HCT116 (cell line): ENCODE measurements around the gene REPS2.

Experiments used
- CBX3 ChIP-seq: IDR thresholded peaks from 2 replicates; pipeline ENCODE4 v1.6.1; 2012; ENCODE audit warnings: low read depth
- CEBPB ChIP-seq: IDR thresholded peaks from 2 replicates; pipeline ENCODE4 v1.6.1; 2012; ENCODE audit warnings: low read depth
- POLR2AphosphoS5 ChIP-seq: IDR thresholded peaks from 2 replicates; pipeline ENCODE4 v1.6.1; 2011; ENCODE audit warnings: mild to moderate bottlenecking, low read depth, low read length, moderate library complexity
- SP1 ChIP-seq: IDR thresholded peaks from 2 replicates; pipeline ENCODE4 v1.6.1; 2012; ENCODE audit warnings: low read depth
- SRF ChIP-seq: IDR thresholded peaks from 2 replicates; pipeline ENCODE4 v1.6.1; 2012; ENCODE audit warnings: low read depth
- YY1 ChIP-seq: IDR thresholded peaks from 2 replicates; pipeline ENCODE4 v1.6.1; 2011; ENCODE audit warnings: low read length, low read depth, moderate library complexity, mild to moderate bottlenecking; ENCODE audit not compliant: insufficient replicate concordance; ENCODE audit errors: extremely low read depth
- ZFX ChIP-seq: fragments of 450-650 bp; IDR thresholded peaks from 2 replicates; pipeline ENCODE4 v1.6.1; 2017
- TF ChIP-seq, protein P1 (sequence below), 3 experiments: fragments of 200-600 bp in 1 of 3; sonication (generic) in 1 of 3; IDR thresholded peaks in 2 of 3; conservative IDR thresholded peaks in 1 of 3; 2 replicates each; pipeline ENCODE4 v1.5.1; 2012 to 2017; ENCODE audit warnings: low read depth in 2 of 3, low read length in 2 of 3, antibody characterized with exemption in 1 of 3, borderline replicate concordance in 1 of 3, control low read depth in 1 of 3, mild to moderate bottlenecking in 1 of 3, mixed read lengths in 1 of 3, mixed run types in 1 of 3, moderate library complexity in 1 of 3; ENCODE audit not compliant: insufficient read depth in 1 of 3
- TF ChIP-seq, protein P2 (sequence below): IDR thresholded peaks from 2 replicates; pipeline ENCODE4 v1.6.1; 2012; ENCODE audit warnings: low read depth

DNA sequence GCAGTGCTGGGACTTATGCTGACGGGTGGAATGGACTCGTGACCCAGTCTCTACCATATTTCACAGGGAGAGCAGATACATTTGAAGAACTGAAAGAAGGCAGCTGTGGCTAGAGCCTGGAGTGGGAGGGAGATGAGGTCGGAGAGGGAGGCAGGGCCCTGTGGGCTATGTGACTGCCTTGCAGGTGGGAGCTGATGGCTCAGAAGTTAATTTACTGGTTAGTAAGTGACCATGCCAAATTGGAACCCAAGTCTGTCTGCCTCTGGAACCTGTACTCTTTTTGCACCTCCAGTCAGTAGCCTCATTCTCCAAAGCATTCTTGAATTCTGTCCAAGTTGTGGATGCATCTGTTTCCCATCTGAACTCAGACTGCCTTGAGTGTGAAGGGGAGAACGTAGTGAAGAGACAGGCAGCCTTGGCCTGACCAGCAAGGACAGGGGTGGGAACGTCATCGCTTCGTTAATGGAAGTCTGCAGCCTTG lies 92.3 kb downstream of the REPS2 start:
- TF ChIP-seq, protein P1, sequence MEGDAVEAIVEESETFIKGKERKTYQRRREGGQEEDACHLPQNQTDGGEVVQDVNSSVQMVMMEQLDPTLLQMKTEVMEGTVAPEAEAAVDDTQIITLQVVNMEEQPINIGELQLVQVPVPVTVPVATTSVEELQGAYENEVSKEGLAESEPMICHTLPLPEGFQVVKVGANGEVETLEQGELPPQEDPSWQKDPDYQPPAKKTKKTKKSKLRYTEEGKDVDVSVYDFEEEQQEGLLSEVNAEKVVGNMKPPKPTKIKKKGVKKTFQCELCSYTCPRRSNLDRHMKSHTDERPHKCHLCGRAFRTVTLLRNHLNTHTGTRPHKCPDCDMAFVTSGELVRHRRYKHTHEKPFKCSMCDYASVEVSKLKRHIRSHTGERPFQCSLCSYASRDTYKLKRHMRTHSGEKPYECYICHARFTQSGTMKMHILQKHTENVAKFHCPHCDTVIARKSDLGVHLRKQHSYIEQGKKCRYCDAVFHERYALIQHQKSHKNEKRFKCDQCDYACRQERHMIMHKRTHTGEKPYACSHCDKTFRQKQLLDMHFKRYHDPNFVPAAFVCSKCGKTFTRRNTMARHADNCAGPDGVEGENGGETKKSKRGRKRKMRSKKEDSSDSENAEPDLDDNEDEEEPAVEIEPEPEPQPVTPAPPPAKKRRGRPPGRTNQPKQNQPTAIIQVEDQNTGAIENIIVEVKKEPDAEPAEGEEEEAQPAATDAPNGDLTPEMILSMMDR (IDR thresholded peaks at IDR 0.05 in 2 of 3, conservative IDR thresholded peaks at IDR 0.05 in 1 of 3; ENCODE audit: borderline replicate concordance in 1 of 3, insufficient read depth in 1 of 3, low read depth in 2 of 3, low read length in 2 of 3) = no peak
- TF ChIP-seq, protein P2, sequence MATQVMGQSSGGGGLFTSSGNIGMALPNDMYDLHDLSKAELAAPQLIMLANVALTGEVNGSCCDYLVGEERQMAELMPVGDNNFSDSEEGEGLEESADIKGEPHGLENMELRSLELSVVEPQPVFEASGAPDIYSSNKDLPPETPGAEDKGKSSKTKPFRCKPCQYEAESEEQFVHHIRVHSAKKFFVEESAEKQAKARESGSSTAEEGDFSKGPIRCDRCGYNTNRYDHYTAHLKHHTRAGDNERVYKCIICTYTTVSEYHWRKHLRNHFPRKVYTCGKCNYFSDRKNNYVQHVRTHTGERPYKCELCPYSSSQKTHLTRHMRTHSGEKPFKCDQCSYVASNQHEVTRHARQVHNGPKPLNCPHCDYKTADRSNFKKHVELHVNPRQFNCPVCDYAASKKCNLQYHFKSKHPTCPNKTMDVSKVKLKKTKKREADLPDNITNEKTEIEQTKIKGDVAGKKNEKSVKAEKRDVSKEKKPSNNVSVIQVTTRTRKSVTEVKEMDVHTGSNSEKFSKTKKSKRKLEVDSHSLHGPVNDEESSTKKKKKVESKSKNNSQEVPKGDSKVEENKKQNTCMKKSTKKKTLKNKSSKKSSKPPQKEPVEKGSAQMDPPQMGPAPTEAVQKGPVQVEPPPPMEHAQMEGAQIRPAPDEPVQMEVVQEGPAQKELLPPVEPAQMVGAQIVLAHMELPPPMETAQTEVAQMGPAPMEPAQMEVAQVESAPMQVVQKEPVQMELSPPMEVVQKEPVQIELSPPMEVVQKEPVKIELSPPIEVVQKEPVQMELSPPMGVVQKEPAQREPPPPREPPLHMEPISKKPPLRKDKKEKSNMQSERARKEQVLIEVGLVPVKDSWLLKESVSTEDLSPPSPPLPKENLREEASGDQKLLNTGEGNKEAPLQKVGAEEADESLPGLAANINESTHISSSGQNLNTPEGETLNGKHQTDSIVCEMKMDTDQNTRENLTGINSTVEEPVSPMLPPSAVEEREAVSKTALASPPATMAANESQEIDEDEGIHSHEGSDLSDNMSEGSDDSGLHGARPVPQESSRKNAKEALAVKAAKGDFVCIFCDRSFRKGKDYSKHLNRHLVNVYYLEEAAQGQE = no peak
- no peak for TF ChIP-seq CEBPB
- no peak for TF ChIP-seq CBX3
- no peak for TF ChIP-seq POLR2AphosphoS5
- TF ChIP-seq SP1 = no peak
- TF ChIP-seq SRF = no peak
- TF ChIP-seq YY1 = no peak
- no peak for TF ChIP-seq ZFX
